Measurements from ENCODE around the gene AVP. TPM values are rescaled to one million over a fixed set of nuclear protein-coding genes. Genes with fewer than 3 reads are reported as not detected.

AVP gene, protein sequence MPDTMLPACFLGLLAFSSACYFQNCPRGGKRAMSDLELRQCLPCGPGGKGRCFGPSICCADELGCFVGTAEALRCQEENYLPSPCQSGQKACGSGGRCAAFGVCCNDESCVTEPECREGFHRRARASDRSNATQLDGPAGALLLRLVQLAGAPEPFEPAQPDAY
- not detected for total RNA-seq (ENCODE audit: unreplicated experiment)
- long read RNA-seq = 0 reads

DNA sequence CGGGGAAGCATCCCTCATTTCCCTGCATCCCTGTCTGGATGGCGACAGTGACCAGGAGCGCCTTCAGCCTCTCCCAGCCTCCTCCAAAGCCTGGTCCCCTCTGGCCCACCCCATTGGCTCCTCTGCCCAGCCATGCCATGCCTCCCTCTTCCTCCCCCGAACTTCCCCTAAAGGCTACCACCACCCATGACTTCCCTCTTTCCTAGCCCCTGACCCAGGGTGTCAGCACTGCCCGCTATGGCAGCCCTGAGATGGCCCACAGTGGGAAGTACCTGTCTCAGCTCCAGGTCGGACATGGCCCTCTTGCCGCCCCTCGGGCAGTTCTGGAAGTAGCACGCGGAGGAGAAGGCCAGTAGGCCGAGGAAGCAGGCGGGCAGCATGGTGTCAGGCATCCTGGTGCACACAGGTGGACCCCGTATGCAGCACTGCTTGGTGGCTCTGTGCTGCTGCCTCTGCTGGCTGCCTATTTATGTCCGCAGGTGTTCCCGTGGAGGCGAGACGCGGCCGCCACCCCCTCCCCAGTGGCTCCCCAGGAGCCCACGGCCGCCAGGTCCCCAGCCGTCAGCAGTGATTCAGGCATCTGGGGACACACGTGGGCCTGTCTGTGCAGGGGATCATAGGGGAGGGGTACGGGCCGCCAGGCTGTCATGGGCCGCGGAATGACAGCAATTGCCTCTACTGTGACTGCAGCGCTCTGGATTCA lies at the start of gene AVP:
TSS of gene AVP (minus strand) at position 442 of the 703 bp plus-strand sequence. CDS start at position 392, 50 bp downstream.
- H3K36me3 Mint-ChIP-seq (ENCODE audit: low read depth, unreplicated experiment) = no peaks in the 10 kb centered on the region
- H3K27ac Mint-ChIP-seq (ENCODE audit: unreplicated experiment) = no peak within 1 kb of the TSS
- H3K4me3 Mint-ChIP-seq (ENCODE audit: unreplicated experiment) = no peak within 1 kb of the TSS
- TF ChIP-seq, protein P1, sequence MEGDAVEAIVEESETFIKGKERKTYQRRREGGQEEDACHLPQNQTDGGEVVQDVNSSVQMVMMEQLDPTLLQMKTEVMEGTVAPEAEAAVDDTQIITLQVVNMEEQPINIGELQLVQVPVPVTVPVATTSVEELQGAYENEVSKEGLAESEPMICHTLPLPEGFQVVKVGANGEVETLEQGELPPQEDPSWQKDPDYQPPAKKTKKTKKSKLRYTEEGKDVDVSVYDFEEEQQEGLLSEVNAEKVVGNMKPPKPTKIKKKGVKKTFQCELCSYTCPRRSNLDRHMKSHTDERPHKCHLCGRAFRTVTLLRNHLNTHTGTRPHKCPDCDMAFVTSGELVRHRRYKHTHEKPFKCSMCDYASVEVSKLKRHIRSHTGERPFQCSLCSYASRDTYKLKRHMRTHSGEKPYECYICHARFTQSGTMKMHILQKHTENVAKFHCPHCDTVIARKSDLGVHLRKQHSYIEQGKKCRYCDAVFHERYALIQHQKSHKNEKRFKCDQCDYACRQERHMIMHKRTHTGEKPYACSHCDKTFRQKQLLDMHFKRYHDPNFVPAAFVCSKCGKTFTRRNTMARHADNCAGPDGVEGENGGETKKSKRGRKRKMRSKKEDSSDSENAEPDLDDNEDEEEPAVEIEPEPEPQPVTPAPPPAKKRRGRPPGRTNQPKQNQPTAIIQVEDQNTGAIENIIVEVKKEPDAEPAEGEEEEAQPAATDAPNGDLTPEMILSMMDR (IDR thresholded peaks at IDR 0.05; ENCODE audit: unreplicated experiment) = no peak
- no peaks in the 10 kb centered on the region for H3K9me3 Mint-ChIP-seq (ENCODE audit: unreplicated experiment)
- DNase-seq (ENCODE audit: low spot score) = no peak
- peaks cover 15% of the 10 kb centered on the region for H3K27me3 Mint-ChIP-seq (ENCODE audit: unreplicated experiment)
- no peaks in the 10 kb centered on the region for H3K4me1 Mint-ChIP-seq (ENCODE audit: unreplicated experiment)

DNA sequence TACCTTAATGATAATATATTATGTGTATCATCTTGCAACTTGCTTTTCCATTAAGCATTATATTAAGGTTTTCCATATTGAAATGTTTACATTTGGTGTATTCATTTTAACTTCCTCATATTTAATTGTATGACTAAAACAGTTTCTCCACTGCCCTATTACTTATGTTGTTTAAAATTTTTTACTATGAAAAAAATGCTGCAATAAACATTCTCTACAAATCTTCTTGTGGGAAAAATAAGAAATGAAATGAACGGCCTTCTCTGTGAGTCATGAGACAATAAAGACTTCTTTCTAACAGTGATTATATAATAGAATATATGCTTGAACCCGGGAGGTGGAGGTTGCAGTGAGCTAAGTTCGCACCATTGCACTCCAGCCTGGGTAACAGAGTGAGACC lies 49.6 kb upstream of the AVP start:
- H3K27me3 Mint-ChIP-seq (ENCODE audit: unreplicated experiment) = no peaks in the 10 kb centered on the region
- no peaks in the 10 kb centered on the region for H3K36me3 Mint-ChIP-seq (ENCODE audit: low read depth, unreplicated experiment)
- H3K9me3 Mint-ChIP-seq (ENCODE audit: unreplicated experiment) = no peaks in the 10 kb centered on the region
- H3K27ac Mint-ChIP-seq (ENCODE audit: unreplicated experiment) = no peak overlapping the region
- DNase-seq (ENCODE audit: low spot score) = no peak
- TF ChIP-seq, protein P1 (IDR thresholded peaks at IDR 0.05; ENCODE audit: unreplicated experiment) = no peak
- peaks cover 4% of the 10 kb centered on the region for H3K4me1 Mint-ChIP-seq (ENCODE audit: unreplicated experiment)
- no peak overlapping the region for H3K4me3 Mint-ChIP-seq (ENCODE audit: unreplicated experiment)

DNA sequence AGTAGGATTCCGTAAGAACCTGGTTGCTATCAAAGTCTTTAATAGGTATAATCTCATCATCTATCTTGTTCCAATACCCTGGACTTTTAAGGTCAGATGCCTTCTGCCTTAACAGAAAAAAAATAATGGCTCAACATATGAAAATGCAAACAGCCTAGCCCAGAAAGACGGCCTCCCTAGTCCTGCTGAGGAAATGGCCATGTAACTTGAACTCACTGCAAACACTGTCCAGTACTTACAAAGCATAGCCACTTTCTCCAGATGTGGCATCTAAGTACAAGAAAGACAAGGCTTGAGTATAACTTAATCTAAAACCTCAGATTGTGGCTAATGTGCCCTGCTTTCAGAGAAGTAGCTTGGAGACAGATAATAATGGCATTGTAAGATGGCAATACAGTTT lies 48.6 kb upstream of the AVP start:
- Mint-ChIP-seq H3K4me3 (ENCODE audit: unreplicated experiment) (no peak overlapping the region), H3K27me3 (ENCODE audit: unreplicated experiment) (no peaks in the 10 kb centered on the region), H3K9me3 (ENCODE audit: unreplicated experiment) (no peaks in the 10 kb centered on the region), H3K36me3 (ENCODE audit: low read depth, unreplicated experiment) (no peaks in the 10 kb centered on the region), H3K27ac (ENCODE audit: unreplicated experiment) (no peak overlapping the region), H3K4me1 (ENCODE audit: unreplicated experiment) (peaks cover 4% of the 10 kb centered on the region)
- TF ChIP-seq, protein P1 (IDR thresholded peaks at IDR 0.05; ENCODE audit: unreplicated experiment) = no peak
- DNase-seq (ENCODE audit: low spot score) = no peak

DNA sequence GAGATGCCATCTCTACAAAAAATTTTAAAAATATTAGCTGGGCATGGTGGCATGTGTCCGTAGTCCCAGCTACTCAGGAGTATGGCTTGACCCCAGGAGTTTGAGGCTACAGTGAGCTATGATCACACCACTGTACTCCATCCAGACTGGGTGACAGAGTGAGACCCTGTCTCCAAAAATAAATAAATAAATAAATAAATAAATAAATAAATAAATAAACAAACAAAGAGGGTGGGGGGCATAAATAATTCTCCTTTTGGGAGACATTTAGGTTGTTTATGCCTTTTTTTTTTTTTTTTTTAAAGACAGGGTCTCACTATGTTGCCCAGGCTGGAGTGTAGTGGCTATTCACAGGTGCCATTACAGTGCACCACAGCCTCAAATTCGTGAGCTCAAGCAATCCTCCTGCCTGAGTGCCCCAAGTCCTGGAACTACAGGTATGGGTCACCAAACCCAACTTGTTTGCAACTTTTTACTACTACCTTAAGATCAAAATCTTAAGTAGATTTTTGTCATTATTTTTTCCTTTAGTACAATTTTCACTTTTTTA lies 45.6 kb upstream of the AVP start:
- H3K9me3 Mint-ChIP-seq (ENCODE audit: unreplicated experiment) = no peaks in the 10 kb centered on the region
- H3K27me3 Mint-ChIP-seq (ENCODE audit: unreplicated experiment) = peaks cover 7% of the 10 kb centered on the region
- H3K27ac Mint-ChIP-seq (ENCODE audit: unreplicated experiment) = no peak overlapping the region
- H3K36me3 Mint-ChIP-seq (ENCODE audit: low read depth, unreplicated experiment) = no peaks in the 10 kb centered on the region
- DNase-seq (ENCODE audit: low spot score) = no peak
- TF ChIP-seq, protein P1 (IDR thresholded peaks at IDR 0.05; ENCODE audit: unreplicated experiment) = no peak
- no peak overlapping the region for H3K4me3 Mint-ChIP-seq (ENCODE audit: unreplicated experiment)
- H3K4me1 Mint-ChIP-seq (ENCODE audit: unreplicated experiment) = peaks cover 2% of the 10 kb centered on the region

DNA sequence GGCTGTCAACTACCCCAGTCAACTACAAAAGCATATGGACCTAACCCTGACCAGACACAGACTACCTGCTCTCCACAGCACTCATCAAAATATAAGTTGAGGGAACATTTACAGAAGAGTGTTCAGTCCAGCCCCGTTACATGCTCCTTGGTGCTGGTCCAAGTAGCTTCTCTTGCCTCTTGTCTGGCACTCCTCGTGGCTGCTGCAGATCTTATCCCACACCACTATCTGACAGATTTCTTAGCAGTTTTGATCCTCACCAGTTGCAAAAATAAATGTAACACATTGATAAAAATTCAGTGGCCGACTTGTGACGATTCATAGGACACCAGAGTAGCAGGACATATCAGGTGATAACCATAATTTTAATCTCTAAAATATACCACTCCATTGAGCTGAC lies 44.6 kb upstream of the AVP start:
- no peak for DNase-seq (ENCODE audit: low spot score)
- H3K36me3 Mint-ChIP-seq (ENCODE audit: low read depth, unreplicated experiment) = no peaks in the 10 kb centered on the region
- H3K9me3 Mint-ChIP-seq (ENCODE audit: unreplicated experiment) = no peaks in the 10 kb centered on the region
- no peak overlapping the region for H3K4me3 Mint-ChIP-seq (ENCODE audit: unreplicated experiment)
- no peak overlapping the region for H3K27ac Mint-ChIP-seq (ENCODE audit: unreplicated experiment)
- peaks cover 7% of the 10 kb centered on the region for H3K27me3 Mint-ChIP-seq (ENCODE audit: unreplicated experiment)
- H3K4me1 Mint-ChIP-seq (ENCODE audit: unreplicated experiment) = no peaks in the 10 kb centered on the region
- TF ChIP-seq, protein P1 (IDR thresholded peaks at IDR 0.05; ENCODE audit: unreplicated experiment) = no peak

All from endothelial cell (in vitro differentiated cells).